Lower leg skin (tissue), 4 donors: ENCODE results near the gene PGLYRP1. TPM values are rescaled to one million over a fixed set of nuclear protein-coding genes. Genes with fewer than 3 reads are reported as not detected.

Experiments
- DNase-seq, 2 donors: peaks; one replicate each; pipeline ENCODE4 v3.0.0-alpha.2; 2019; ENCODE audit warnings: low spot score in 2 of 2
- H3K4me3 ChIP-seq: fragments of 200-600 bp; sonication (generic); 2 replicates; pipeline ENCODE4 v1.5.1; 2017; ENCODE audit warnings: mild to moderate bottlenecking, low read depth; ENCODE audit not compliant: poor library complexity, severe bottlenecking
- CTCF ChIP-seq, 3 donors: fragments of 450-650 bp; IDR thresholded peaks; one replicate each; pipeline ENCODE4 v1.5.1; 2016; ENCODE audit warnings: antibody characterized with exemption in 3 of 3, mild to moderate bottlenecking in 3 of 3, moderate library complexity in 2 of 3
- POLR2A ChIP-seq, 2 donors: fragments of 450-650 bp; IDR thresholded peaks; one replicate each; pipeline ENCODE4 v1.6.1; 2016 to 2017; ENCODE audit warnings: antibody characterized with exemption in 2 of 2, mild to moderate bottlenecking in 1 of 2, moderate library complexity in 1 of 2
- WGBS, 2 donors: methylation state at CpG; one replicate each; pipeline ENCODE4 v1.1.5; 2018; 5-methylcytosine and 5-hydroxymethylcytosine counted together
- intact Hi-C: fragments of 100-400 bp; cut with DNase I; formaldehyde crosslinking; loops from one replicate; pipeline ENCODE4 v1.15.0; 2023; ENCODE audit warnings: low total_unique reads
- microRNA counts, 2 donors: library from miRNA; unstranded; fragments of <30 nt; microRNA quantifications; one replicate each; lab custom pipeline; 2016
- microRNA-seq, 2 donors: library from miRNA; unstranded; fragments of <30 nt; microRNA quantifications; one replicate each; pipeline ENCODE4, GENCODE V29; 2016; ENCODE audit warnings: borderline replicate concordance in 2 of 2, borderline number of aligned reads in 1 of 2
- total RNA-seq, 4 donors: library from RNA; depleted of rRNA; stranded (reverse); fragments of >200 nt; gene quantifications; one replicate each; pipeline ENCODE4 v1.1.0, GENCODE V29; 2016

The PGLYRP1 gene
- total RNA-seq, 4 donors from 2014 or later, result not detected

GRCh38 chr19:45972947-45973540 is 49.8 kb downstream of the PGLYRP1 start:
- 4 to 15% methylated on average over 3 to 5 of the region's 54 CpGs for whole genome bisulfite sequencing, 2 donors
- TF ChIP-seq CTCF (IDR thresholded peaks at IDR 0.05), result no peak
- no peak for TF ChIP-seq POLR2A (IDR thresholded peaks at IDR 0.05)
- intact Hi-C loops, result no loop called here
- no peak for DNase-seq
- H3K4me3 ChIP-seq, result no peak overlapping the region

GRCh38 chr19:45972081-45972946 is 50.5 kb downstream of the PGLYRP1 start:
- H3K4me3 ChIP-seq, result no peak overlapping the region
- DNase-seq, result peak in 1 of 2 donors; percentile 21
- 16 to 17% methylated on average over 18 of the region's 18 CpGs for WGBS, 2 donors
- peak in 1 of 3 donors; percentile 17 for TF ChIP-seq CTCF (IDR thresholded peaks at IDR 0.05)
- no peak for TF ChIP-seq POLR2A (IDR thresholded peaks at IDR 0.05)
- intact Hi-C loops, result no loop called here

- intact Hi-C loops, result no loop called here
- H3K4me3 ChIP-seq, result no peak overlapping the region
- peak in 1 of 2 donors; percentile 86 for DNase-seq
- 7 to 13% methylated on average over 11 of the region's 11 CpGs for WGBS, 2 donors
- TF ChIP-seq POLR2A (IDR thresholded peaks at IDR 0.05), result no peak
- TF ChIP-seq CTCF (IDR thresholded peaks at IDR 0.05), result no peak
Measured at GRCh38 chr19:45971260-45971902, 51.5 kb downstream of the PGLYRP1 start.

- whole genome bisulfite sequencing, 2 donors, result 66 to 69% methylated on average over 5 of the region's 5 CpGs
- no peak overlapping the region for H3K4me3 ChIP-seq
- intact Hi-C loops, result no loop called here
- no peak for DNase-seq
- TF ChIP-seq CTCF (IDR thresholded peaks at IDR 0.05) (no peak), POLR2A (IDR thresholded peaks at IDR 0.05) (no peak)
Measured at GRCh38 chr19:45969676-45970075, 53.2 kb downstream of the PGLYRP1 start.

MicroRNA genes within 50 kb of the gene (microRNA counts, 767-probe panel; counts per million panel counts)
- microRNA hsa-miR-769-3p (lab: Ali Mortazavi, UCI), result 0 to 358 counts per million in 2 donors
- microRNA hsa-miR-769-5p (lab: Ali Mortazavi, UCI), result 0 to 358 counts per million in 2 donors

Small RNA genes lying within 50 kb of the gene (microRNA-seq; reads per million reads assigned to microRNA genes)
- 73.6 to 101 reads per million in 2 donors for gene MIR769

Other genes starting within 250 kb of the PGLYRP1 start
- 10 to 100 TPM in 3 of 4 donors, 1 to 10 TPM in 1; 8.8 to 20.2 (median 13.8) TPM for gene DMPK, start 240.6 kb downstream of the PGLYRP1 start, total RNA-seq
- 10 to 100 TPM; 20.0 to 31.0 (median 28.0) TPM for gene DMWD, start 230.2 kb downstream of the PGLYRP1 start, total RNA-seq
- gene RSPH6A, start 207.7 kb downstream of the PGLYRP1 start, total RNA-seq, result not detected
- 10 to 100 TPM; 30.3 to 62.8 (median 46.6) TPM for gene SYMPK, start 159.9 kb downstream of the PGLYRP1 start, total RNA-seq
- gene FOXA3, start 158.7 kb downstream of the PGLYRP1 start, total RNA-seq, result under 1 TPM in 1 of 4 donors, not detected in 3; 0.12 TPM
- gene IRF2BP1, start 136.9 kb downstream of the PGLYRP1 start, total RNA-seq, result 10 to 100 TPM; 38.9 to 44.0 (median 42.8) TPM
- 1 to 10 TPM; 2.0 to 8.0 (median 7.2) TPM for gene MYPOP, start 120.4 kb downstream of the PGLYRP1 start, total RNA-seq
- gene NANOS2, start 108.3 kb downstream of the PGLYRP1 start, total RNA-seq, result not detected
- under 1 TPM; 0.25 to 0.91 (median 0.66) TPM for gene NOVA2, start 49.2 kb downstream of the PGLYRP1 start, total RNA-seq
- 10 to 100 TPM in 2 of 4 donors, 1 to 10 TPM in 2; 7.2 to 14.4 (median 10.4) TPM for gene CCDC61, start 27.6 kb downstream of the PGLYRP1 start, total RNA-seq
- gene IGFL4, start 17.9 kb upstream of the PGLYRP1 start, total RNA-seq, result 1 to 10 TPM in 3 of 4 donors, under 1 TPM in 1; 0.80 to 5.5 (median 2.7) TPM
- 10 to 100 TPM; 19.0 to 46.7 (median 24.9) TPM for gene IGFL3, start 101.6 kb upstream of the PGLYRP1 start, total RNA-seq
- gene IGFL2, start 125.2 kb upstream of the PGLYRP1 start, total RNA-seq, result 10 to 100 TPM in 3 of 4 donors, 1 to 10 TPM in 1; 7.2 to 26.9 (median 24.9) TPM
- under 1 TPM in 2 of 4 donors, not detected in 2; 0.55 to 0.88 TPM for gene IGFL1, start 206.7 kb upstream of the PGLYRP1 start, total RNA-seq